Uterus (tissue), 2 donors: ENCODE data around the gene LRRC8A.

Source experiments
- POLR2A ChIP-seq, 2 donors: fragments of 450-650 bp; IDR thresholded peaks; one replicate each; pipeline ENCODE4 v1.6.1; 2016; ENCODE audit warnings: antibody characterized with exemption in 2 of 2, mild to moderate bottlenecking in 1 of 2, moderate library complexity in 1 of 2
- TF ChIP-seq, protein P1 (sequence below), 4 experiments: fragments of 200-600 bp in 2 of 4; fragments of 450-650 bp in 2 of 4; sonication (generic) in 2 of 4; IDR thresholded peaks; one replicate each; pipeline ENCODE4 v1.5.1; 2016 to 2019; ENCODE audit warnings: antibody characterized with exemption in 4 of 4, mild to moderate bottlenecking in 2 of 4, moderate library complexity in 1 of 4

DNA sequence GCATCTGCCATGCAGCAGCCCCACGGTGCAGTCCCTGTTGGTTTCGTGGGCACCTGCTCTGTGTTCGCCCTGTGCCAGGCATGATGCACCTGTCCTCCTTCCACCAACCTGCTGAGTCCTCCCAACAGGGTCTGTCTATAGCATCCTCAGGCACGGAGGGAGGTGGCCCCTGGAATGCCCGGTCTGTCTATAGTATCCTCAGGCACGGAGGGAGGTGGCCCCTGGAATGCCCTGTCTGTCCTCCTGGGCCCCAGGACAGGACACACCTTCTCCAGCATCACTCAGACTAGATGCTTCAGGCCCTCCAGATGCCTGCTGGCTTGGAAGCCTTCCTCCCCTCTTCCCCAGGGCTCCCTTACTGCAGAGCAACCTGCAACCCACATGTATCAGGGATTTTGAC is 29.0 kb downstream of the LRRC8A start:
- TF ChIP-seq, protein P1, sequence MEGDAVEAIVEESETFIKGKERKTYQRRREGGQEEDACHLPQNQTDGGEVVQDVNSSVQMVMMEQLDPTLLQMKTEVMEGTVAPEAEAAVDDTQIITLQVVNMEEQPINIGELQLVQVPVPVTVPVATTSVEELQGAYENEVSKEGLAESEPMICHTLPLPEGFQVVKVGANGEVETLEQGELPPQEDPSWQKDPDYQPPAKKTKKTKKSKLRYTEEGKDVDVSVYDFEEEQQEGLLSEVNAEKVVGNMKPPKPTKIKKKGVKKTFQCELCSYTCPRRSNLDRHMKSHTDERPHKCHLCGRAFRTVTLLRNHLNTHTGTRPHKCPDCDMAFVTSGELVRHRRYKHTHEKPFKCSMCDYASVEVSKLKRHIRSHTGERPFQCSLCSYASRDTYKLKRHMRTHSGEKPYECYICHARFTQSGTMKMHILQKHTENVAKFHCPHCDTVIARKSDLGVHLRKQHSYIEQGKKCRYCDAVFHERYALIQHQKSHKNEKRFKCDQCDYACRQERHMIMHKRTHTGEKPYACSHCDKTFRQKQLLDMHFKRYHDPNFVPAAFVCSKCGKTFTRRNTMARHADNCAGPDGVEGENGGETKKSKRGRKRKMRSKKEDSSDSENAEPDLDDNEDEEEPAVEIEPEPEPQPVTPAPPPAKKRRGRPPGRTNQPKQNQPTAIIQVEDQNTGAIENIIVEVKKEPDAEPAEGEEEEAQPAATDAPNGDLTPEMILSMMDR (IDR thresholded peaks at IDR 0.05) = no peak
- TF ChIP-seq POLR2A (IDR thresholded peaks at IDR 0.05) = no peak
